Fibroblast of peridontal ligament (primary cell): ENCODE measurements around the gene ENTPD8.
A peak's percentile ranks its signal among the peaks of the same experiment; 100 is the strongest.
"Not testable (repeated sequence)": the region's sequence is repeated elsewhere in the genome, so short reads cannot be mapped to it uniquely, and the experiment has no call there.

Source experiments
- DNase-seq: peaks from one replicate; pipeline ENCODE4 v3.0.0-alpha.2; 2010; ENCODE audit errors: extremely low read depth

Gene ENTPD8

GRCh38 chr9:137458194-137459151 lies 17.3 kb upstream of the ENTPD8 start:
- DNase-seq: no peak

- DNase-seq: no peak
Measured at GRCh38 chr9:137457406-137458193, 16.4 kb upstream of the ENTPD8 start.

- DNase-seq: no peak
Measured at GRCh38 chr9:137456864-137457405, 15.8 kb upstream of the ENTPD8 start.

- DNase-seq: peak; percentile 69
Measured at GRCh38 chr9:137456061-137456863, 15.1 kb upstream of the ENTPD8 start.

- no peak for DNase-seq
Measured at GRCh38 chr9:137455359-137455991, 14.3 kb upstream of the ENTPD8 start.

- DNase-seq: no peak
Measured at GRCh38 chr9:137454597-137455358, 13.6 kb upstream of the ENTPD8 start.

GRCh38 chr9:137454145-137454596 lies 13.0 kb upstream of the ENTPD8 start:
- DNase-seq: no peak

GRCh38 chr9:137453643-137454081 lies 12.5 kb upstream of the ENTPD8 start:
- peak; percentile 37 for DNase-seq

GRCh38 chr9:137452761-137453642 lies 11.8 kb upstream of the ENTPD8 start:
- DNase-seq: no peak

- no peak for DNase-seq
Measured at GRCh38 chr9:137452006-137452760, 11.0 kb upstream of the ENTPD8 start.

- DNase-seq: not testable (repeated sequence)
Measured at GRCh38 chr9:137451264-137452005, 10.3 kb upstream of the ENTPD8 start.

GRCh38 chr9:137450539-137451222 lies 9.5 kb upstream of the ENTPD8 start:
- not testable (repeated sequence) for DNase-seq

- DNase-seq: no peak
Measured at GRCh38 chr9:137449931-137450538, 8.9 kb upstream of the ENTPD8 start.

- no peak for DNase-seq
Measured at GRCh38 chr9:137449081-137449844, 8.1 kb upstream of the ENTPD8 start.

- no peak for DNase-seq
Measured at GRCh38 chr9:137448602-137448962, 7.4 kb upstream of the ENTPD8 start.
